ENCODE measurements around the gene MEX3C. TPM values are rescaled to one million over a fixed set of nuclear protein-coding genes. Genes with fewer than 3 reads are reported as not detected.

The MEX3C gene
- total and polyA plus RNA-seq, 2 experiments from 2014 or later, result 14.4 to 41.3 TPM

GRCh38 chr18:51127664-51128063, 69.8 kb downstream of the MEX3C start:
- DNase-seq (ENCODE audit: low read depth in 1 of 2, low spot score in 1 of 2), result no peak
- Histone ChIP-seq H3K27ac (no peak overlapping the region), H3K36me3 (no peaks in the 10 kb centered on the region), H3K4me1 (ENCODE audit: low read depth) (no peaks in the 10 kb centered on the region), H3K9me3 (ENCODE audit: low read depth) (no peaks in the 10 kb centered on the region), H3K4me3 (no peak overlapping the region), H3K27me3 (no peaks in the 10 kb centered on the region)
- TF ChIP-seq CTCF (IDR thresholded peaks at IDR 0.05; ENCODE audit: low read depth, low read length), result no peak

DNA sequence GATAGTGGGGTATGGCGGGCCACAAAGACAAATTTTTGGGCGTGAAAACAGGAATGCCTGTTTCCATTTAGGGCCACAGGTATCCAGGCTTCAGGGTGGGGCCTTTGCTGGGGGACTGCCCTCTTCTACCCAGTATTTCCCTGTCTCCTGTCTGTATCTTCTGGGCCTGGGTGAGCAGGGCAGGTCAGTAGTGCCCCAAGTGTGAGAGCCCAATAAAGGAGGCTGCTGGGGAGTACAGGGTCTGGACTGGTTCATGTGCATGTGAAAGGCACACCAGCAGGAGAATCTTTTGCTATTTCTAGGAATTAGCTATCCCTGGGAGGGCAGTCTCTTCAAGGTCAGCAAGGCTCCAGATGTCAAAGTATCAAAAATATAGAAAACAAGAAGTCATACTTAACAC, 71.5 kb downstream of the MEX3C start:
- DNase-seq (ENCODE audit: low read depth in 1 of 2, low spot score in 1 of 2), result no peak
- TF ChIP-seq CTCF (IDR thresholded peaks at IDR 0.05; ENCODE audit: low read depth, low read length), result no peak
- Histone ChIP-seq H3K27ac (no peak overlapping the region), H3K4me3 (no peak overlapping the region), H3K9me3 (ENCODE audit: low read depth) (no peaks in the 10 kb centered on the region), H3K36me3 (no peaks in the 10 kb centered on the region), H3K27me3 (no peaks in the 10 kb centered on the region), H3K4me1 (ENCODE audit: low read depth) (no peaks in the 10 kb centered on the region)

Other genes with a start within 250 kb of the MEX3C start
- gene ELAC1, start 229.6 kb downstream of the MEX3C start, total RNA-seq, result 5.6 and 5.8 TPM in 2 replicates
- gene ELAC1, start 229.6 kb downstream of the MEX3C start, polyA plus RNA-seq, result 9.6 and 12.1 TPM in 2 replicates
- gene SMAD4, start 167.5 kb downstream of the MEX3C start, total RNA-seq, result 69.4 and 72.4 TPM in 2 replicates
- 75.5 and 90.0 TPM in 2 replicates for gene SMAD4, start 167.5 kb downstream of the MEX3C start, polyA plus RNA-seq

Measured in cardiac muscle cell (in vitro differentiated cells and primary cell).